ENCODE results near the gene LRRC28.

DNA sequence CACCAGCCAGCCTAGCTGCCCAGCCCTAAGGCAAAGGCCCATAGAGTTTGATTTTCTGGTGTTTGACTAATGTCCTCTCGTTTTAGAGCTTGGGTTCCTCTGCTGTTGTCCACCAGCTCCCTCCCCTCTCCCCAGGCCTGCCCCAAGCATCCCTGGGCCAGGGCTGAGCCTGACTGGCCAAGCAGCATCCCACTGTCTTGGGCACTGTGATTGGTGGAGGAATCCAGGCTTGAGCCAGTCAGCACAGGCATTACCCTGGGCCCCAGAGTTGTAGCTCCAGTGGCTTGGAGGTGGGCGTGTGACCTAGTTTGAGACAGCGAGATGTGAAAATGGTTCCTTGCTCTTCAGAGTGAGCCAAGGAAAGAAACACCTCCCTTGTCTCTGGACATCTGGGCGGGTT is 159.2 kb downstream of the LRRC28 start:
- TF ChIP-seq CREB1 (IDR thresholded peaks at IDR 0.05) (no peak), CREB1 (CRISPR knock-in tag; IDR thresholded peaks at IDR 0.05) (no peak), RCOR1 (IDR thresholded peaks at IDR 0.05; ENCODE audit: borderline replicate concordance in 1 of 2, low read depth in 2 of 2, low read length in 2 of 2) (no peak), HDAC2 (IDR thresholded peaks at IDR 0.05) (no peak), CTCF (IDR thresholded peaks at IDR 0.05 in 2 of 3, conservative IDR thresholded peaks at IDR 0.05 in 1 of 3; ENCODE audit: insufficient read depth in 2 of 3, low read depth in 1 of 3, low read length in 3 of 3) (no peak)

Data from K562 (cell line).